Activated CD8-positive, alpha-beta memory T cell treated with anti-CD3 and anti-CD28 coated beads, Interleukin-2, amount 10 ng/mL, durations not matched to agents 7 days and 5 days (primary cell): ENCODE results near the gene UBIAD1. TPM values are rescaled to one million over a fixed set of nuclear protein-coding genes. Genes with fewer than 3 reads are reported as not detected.

Source experiments
- ATAC-seq: fragments of 150-1000 bp; cut with Tn5 transposase; one replicate; pipeline ENCODE4 v1.10.0; 2021; ENCODE audit warnings: moderate library complexity
- CTCF ChIA-PET: fragments of 350-600 bp; sonication (Branson Sonifier 250); formaldehyde crosslinking; loops from one replicate; lab custom pipeline; 2021; ENCODE audit warnings: antibody characterized with exemption; lab: Charles Lee
- DNase-seq: peaks from one replicate; pipeline ENCODE4 v3.0.0-alpha.2; 2020
- H3K27ac Mint-ChIP-seq: one replicate; pipeline ENCODE4 v1.8.0; 2021; ENCODE audit warnings: mild to moderate bottlenecking, mixed read lengths
- H3K27me3 Mint-ChIP-seq: one replicate; pipeline ENCODE4 v1.8.0; 2021; ENCODE audit warnings: mixed read lengths
- H3K36me3 Mint-ChIP-seq: one replicate; pipeline ENCODE4 v1.8.0; 2021; ENCODE audit warnings: mild to moderate bottlenecking, mixed read lengths
- H3K4me1 Mint-ChIP-seq: one replicate; pipeline ENCODE4 v1.8.0; 2021; ENCODE audit warnings: mixed read lengths
- H3K4me3 Mint-ChIP-seq: one replicate; pipeline ENCODE4 v1.8.0; 2021; ENCODE audit warnings: mild to moderate bottlenecking, moderate library complexity, mixed read lengths
- H3K9me3 Mint-ChIP-seq: one replicate; pipeline ENCODE4 v1.8.0; 2022; ENCODE audit warnings: low read depth, mixed read lengths
- total RNA-seq, 2 experiments: library from RNA; stranded (reverse); gene quantifications; one replicate each; pipeline ENCODE4 v1.2.3, GENCODE V29; 2021

Gene UBIAD1
- total RNA-seq, 2 experiments from 2014 or later: 21.9 to 25.9 TPM

- Mint-ChIP-seq H3K4me1 (no peaks in the 10 kb centered on the region), H3K4me3 (no peak overlapping the region), H3K27me3 (no peaks in the 10 kb centered on the region), H3K36me3 (no peaks in the 10 kb centered on the region), H3K9me3 (no peaks in the 10 kb centered on the region), H3K27ac (no peak overlapping the region)
- CTCF ChIA-PET: interaction anchor here (1.2 kb wide), 1 partner anchor 316 kb away, joined by 3 read pairs; no protein-coding TSS in a partner anchor
- ATAC-seq (no peak), DNase-seq (no peak)
Observed at GRCh38 chr1:11326070-11326469, 53.1 kb downstream of the UBIAD1 start.

- H3K4me1 Mint-ChIP-seq: no peaks in the 10 kb centered on the region
- DNase-seq (no peak), ATAC-seq (no peak)
- no peak overlapping the region for H3K27ac Mint-ChIP-seq
- H3K27me3 Mint-ChIP-seq: no peaks in the 10 kb centered on the region
- CTCF ChIA-PET: interaction anchor here (1.3 kb wide), 1 partner anchor 9 kb away, joined by 3 read pairs; no protein-coding TSS in a partner anchor
- H3K9me3 Mint-ChIP-seq: no peaks in the 10 kb centered on the region
- H3K36me3 Mint-ChIP-seq: no peaks in the 10 kb centered on the region
- no peak overlapping the region for H3K4me3 Mint-ChIP-seq
Observed at GRCh38 chr1:11328444-11328843, 55.4 kb downstream of the UBIAD1 start.

GRCh38 chr1:11330411-11330810 is 57.4 kb downstream of the UBIAD1 start:
- CTCF ChIA-PET: no interaction called here
- peaks cover under 1% of the 10 kb centered on the region for H3K4me1 Mint-ChIP-seq
- H3K36me3 Mint-ChIP-seq: no peaks in the 10 kb centered on the region
- H3K27me3 Mint-ChIP-seq: no peaks in the 10 kb centered on the region
- H3K27ac Mint-ChIP-seq: no peak overlapping the region
- no peak for ATAC-seq
- no peak overlapping the region for H3K4me3 Mint-ChIP-seq
- no peak for DNase-seq
- no peaks in the 10 kb centered on the region for H3K9me3 Mint-ChIP-seq

GRCh38 chr1:11331036-11331944 is 58.3 kb downstream of the UBIAD1 start:
- ATAC-seq (no peak), DNase-seq (no peak)
- CTCF ChIA-PET: no interaction called here
- Mint-ChIP-seq H3K36me3 (no peaks in the 10 kb centered on the region), H3K27ac (no peak overlapping the region), H3K27me3 (no peaks in the 10 kb centered on the region), H3K4me1 (peaks cover 7% of the 10 kb centered on the region), H3K4me3 (no peak overlapping the region), H3K9me3 (no peaks in the 10 kb centered on the region)

- DNase-seq (no peak), ATAC-seq (no peak)
- CTCF ChIA-PET: interaction anchor here (1.0 to 1.5 kb wide), 2 partner anchors 11 to 295 kb away, joined by 3 to 5 read pairs; no protein-coding TSS in a partner anchor
- Mint-ChIP-seq H3K4me1 (peaks cover 7% of the 10 kb centered on the region), H3K27me3 (no peaks in the 10 kb centered on the region), H3K36me3 (no peaks in the 10 kb centered on the region), H3K4me3 (no peak overlapping the region), H3K9me3 (no peaks in the 10 kb centered on the region), H3K27ac (no peak overlapping the region)
Observed at GRCh38 chr1:11331945-11332546, 59.0 kb downstream of the UBIAD1 start.

- Mint-ChIP-seq H3K27me3 (peaks cover 7% of the 10 kb centered on the region), H3K36me3 (no peaks in the 10 kb centered on the region), H3K27ac (no peak overlapping the region), H3K9me3 (no peaks in the 10 kb centered on the region), H3K4me3 (no peak overlapping the region), H3K4me1 (peaks cover 7% of the 10 kb centered on the region)
- CTCF ChIA-PET: no interaction called here
- no peak for ATAC-seq
- no peak for DNase-seq
Observed at GRCh38 chr1:11333631-11334030, 60.6 kb downstream of the UBIAD1 start.

- Mint-ChIP-seq H3K27me3 (peaks cover 14% of the 10 kb centered on the region), H3K9me3 (no peaks in the 10 kb centered on the region), H3K27ac (no peak overlapping the region), H3K4me1 (peaks cover 7% of the 10 kb centered on the region), H3K4me3 (no peak overlapping the region), H3K36me3 (no peaks in the 10 kb centered on the region)
- DNase-seq: no peak
- CTCF ChIA-PET: interaction anchor here (2.3 kb wide), 1 partner anchor 311 kb away, joined by 8 read pairs; no protein-coding TSS in a partner anchor
- no peak for ATAC-seq
Observed at GRCh38 chr1:11334261-11334804, 61.3 kb downstream of the UBIAD1 start.

- Mint-ChIP-seq H3K27ac (no peak overlapping the region), H3K9me3 (no peaks in the 10 kb centered on the region), H3K4me3 (no peak overlapping the region), H3K27me3 (peaks cover 19% of the 10 kb centered on the region), H3K36me3 (no peaks in the 10 kb centered on the region), H3K4me1 (peaks cover 7% of the 10 kb centered on the region)
- DNase-seq (no peak), ATAC-seq (no peak)
- CTCF ChIA-PET: interaction anchor here (1.2 to 2.3 kb wide), 2 partner anchors 309 to 311 kb away, joined by 6 to 8 read pairs; no protein-coding TSS in a partner anchor
Observed at GRCh38 chr1:11334821-11335220, 61.8 kb downstream of the UBIAD1 start.

- H3K36me3 Mint-ChIP-seq: no peaks in the 10 kb centered on the region
- H3K4me3 Mint-ChIP-seq: no peak overlapping the region
- no peak overlapping the region for H3K27ac Mint-ChIP-seq
- CTCF ChIA-PET: interaction anchor here (0.7 to 2.3 kb wide), 3 partner anchors 29 to 310 kb away, joined by 3 to 8 read pairs (median 6); no protein-coding TSS in a partner anchor
- H3K27me3 Mint-ChIP-seq: peaks cover 26% of the 10 kb centered on the region
- H3K4me1 Mint-ChIP-seq: peaks cover 7% of the 10 kb centered on the region
- ATAC-seq: no peak
- H3K9me3 Mint-ChIP-seq: no peaks in the 10 kb centered on the region
- DNase-seq: no peak
Observed at GRCh38 chr1:11335417-11336056, 62.5 kb downstream of the UBIAD1 start.

- DNase-seq (peak; percentile 70), ATAC-seq (peak; percentile 78)
- H3K36me3 Mint-ChIP-seq: no peaks in the 10 kb centered on the region
- peaks cover 39% of the 10 kb centered on the region for H3K27me3 Mint-ChIP-seq
- CTCF ChIA-PET: interaction anchor here (0.8 kb wide), 1 partner anchor 27 kb away, joined by 4 read pairs; no protein-coding TSS in a partner anchor
- no peaks in the 10 kb centered on the region for H3K9me3 Mint-ChIP-seq
- H3K4me3 Mint-ChIP-seq: no peak overlapping the region
- H3K4me1 Mint-ChIP-seq: peaks cover 7% of the 10 kb centered on the region
- no peak overlapping the region for H3K27ac Mint-ChIP-seq
Observed at GRCh38 chr1:11337580-11338073, 64.6 kb downstream of the UBIAD1 start.
